Stimulated activated CD4-positive, alpha-beta T cell treated with anti-CD3 and anti-CD28 coated beads, TNF-alpha, amount 100 ng/mL, for 48 hours (primary cell): ENCODE data around the gene WDR27.
"Not testable (repeated sequence)": the region's sequence is repeated elsewhere in the genome, so short reads cannot be mapped to it uniquely, and the experiment has no call there.

Experiments used
- DNase-seq, 3 donors: peaks; one replicate each; pipeline ENCODE4 v3.0.0-alpha.2; 2020; ENCODE audit warnings: low read depth in 3 of 3

Gene WDR27

GRCh38 chr6:169640351-169640852 is 61.4 kb downstream of the WDR27 start:
- DNase-seq = no peak

GRCh38 chr6:169639653-169640278 is 62.1 kb downstream of the WDR27 start:
- no peak for DNase-seq

- no peak for DNase-seq
These were observed 62.9 kb downstream of the WDR27 start for GRCh38 chr6:169638915-169639314.

GRCh38 chr6:169638388-169638787 is 63.4 kb downstream of the WDR27 start:
- DNase-seq = no peak

- DNase-seq = no peak
These were observed 66.5 kb downstream of the WDR27 start for GRCh38 chr6:169635345-169635744.

- no peak for DNase-seq
These were observed 69.0 kb downstream of the WDR27 start for GRCh38 chr6:169632841-169633240.

- DNase-seq = no peak
These were observed 72.6 kb downstream of the WDR27 start for GRCh38 chr6:169629256-169629655.

GRCh38 chr6:169627736-169628607 is 73.9 kb downstream of the WDR27 start:
- no peak for DNase-seq

GRCh38 chr6:169626649-169627048 is 75.2 kb downstream of the WDR27 start:
- no peak for DNase-seq

- no peak for DNase-seq
These were observed 75.7 kb downstream of the WDR27 start for GRCh38 chr6:169626169-169626568.

GRCh38 chr6:169625376-169625775 is 76.5 kb downstream of the WDR27 start:
- DNase-seq = no peak

- DNase-seq = no peak
These were observed 77.0 kb downstream of the WDR27 start for GRCh38 chr6:169624785-169625184.

- no peak for DNase-seq
These were observed 77.9 kb downstream of the WDR27 start for GRCh38 chr6:169623975-169624374.

- no peak for DNase-seq
These were observed 78.5 kb downstream of the WDR27 start for GRCh38 chr6:169623343-169623742.

GRCh38 chr6:169622618-169623017 is 79.2 kb downstream of the WDR27 start:
- no peak for DNase-seq

- no peak for DNase-seq
These were observed 80.5 kb downstream of the WDR27 start for GRCh38 chr6:169621311-169621710.

GRCh38 chr6:169620171-169621130 is 81.4 kb downstream of the WDR27 start:
- no peak for DNase-seq

GRCh38 chr6:169619650-169620049 is 82.2 kb downstream of the WDR27 start:
- DNase-seq = no peak

- DNase-seq = no peak
These were observed 83.0 kb downstream of the WDR27 start for GRCh38 chr6:169618526-169619490.

GRCh38 chr6:169617562-169617961 is 84.3 kb downstream of the WDR27 start:
- DNase-seq = no peak

- DNase-seq = not testable (repeated sequence)
These were observed 93.2 kb downstream of the WDR27 start for GRCh38 chr6:169608609-169609008.
